ENCODE results near the gene DGCR2. TPM values are rescaled to one million over a fixed set of nuclear protein-coding genes. Genes with fewer than 3 reads are reported as not detected.

The DGCR2 gene
- total and polyA plus RNA-seq, 3 donors from 2014 or later, result 64.6 to 106 (median 89.5) TPM

DNA sequence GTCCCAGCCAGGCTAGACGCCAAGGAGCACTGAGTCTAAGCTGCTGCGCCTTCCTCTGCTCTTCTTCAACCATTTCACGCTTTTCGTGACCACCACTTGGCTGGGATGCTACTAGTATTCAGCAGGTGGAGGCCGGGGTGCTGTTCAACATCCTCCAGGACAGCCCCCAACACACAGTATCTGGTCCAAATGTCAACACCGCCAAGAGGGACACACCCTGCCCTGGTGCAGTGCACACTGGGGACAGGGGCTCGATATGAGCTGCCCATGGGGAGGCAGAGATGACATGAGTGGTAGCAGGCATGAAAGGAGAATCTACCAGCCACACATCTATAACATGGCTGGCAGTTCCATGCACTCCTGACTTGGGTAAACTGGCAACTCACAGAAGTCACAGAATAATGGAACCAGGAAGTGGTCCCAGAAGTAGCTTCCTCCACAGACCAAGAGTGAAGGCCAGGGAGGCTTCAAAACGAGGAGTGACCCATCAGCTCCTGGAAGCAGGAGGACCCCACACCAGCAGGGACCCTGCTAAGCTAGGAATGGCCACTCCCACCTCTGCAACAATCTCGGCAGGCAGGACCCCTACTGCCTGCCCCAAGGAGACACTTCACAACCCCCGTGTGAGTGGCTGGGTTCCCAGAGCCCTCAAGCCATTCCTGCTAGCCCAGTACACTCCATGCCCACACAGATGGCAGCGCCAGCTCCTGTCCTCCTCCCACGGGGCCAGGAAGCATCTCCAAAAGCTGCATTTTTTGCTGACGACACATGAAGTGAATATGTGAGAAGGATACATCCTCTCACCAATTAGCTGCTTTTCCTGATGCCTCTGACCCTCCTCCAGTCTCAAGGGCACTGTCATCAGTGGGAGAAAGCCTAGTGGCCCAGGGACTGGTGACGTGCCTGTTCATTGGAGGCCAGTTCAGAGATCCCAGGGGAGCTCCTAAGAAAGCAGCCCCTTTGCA lies 78.8 kb downstream of the DGCR2 start:
- 71 to 75% methylated on average over 10 to 14 of the region's 14 CpGs for WGBS, 2 donors
- H3K36me3 ChIP-seq (ENCODE audit: low read depth, missing control alignments), result no peaks in the 10 kb centered on the region
- no peak overlapping the region for H3K27ac ChIP-seq
- TF ChIP-seq POLR2A (IDR thresholded peaks at IDR 0.05), result no peak
- TF ChIP-seq, protein P1, sequence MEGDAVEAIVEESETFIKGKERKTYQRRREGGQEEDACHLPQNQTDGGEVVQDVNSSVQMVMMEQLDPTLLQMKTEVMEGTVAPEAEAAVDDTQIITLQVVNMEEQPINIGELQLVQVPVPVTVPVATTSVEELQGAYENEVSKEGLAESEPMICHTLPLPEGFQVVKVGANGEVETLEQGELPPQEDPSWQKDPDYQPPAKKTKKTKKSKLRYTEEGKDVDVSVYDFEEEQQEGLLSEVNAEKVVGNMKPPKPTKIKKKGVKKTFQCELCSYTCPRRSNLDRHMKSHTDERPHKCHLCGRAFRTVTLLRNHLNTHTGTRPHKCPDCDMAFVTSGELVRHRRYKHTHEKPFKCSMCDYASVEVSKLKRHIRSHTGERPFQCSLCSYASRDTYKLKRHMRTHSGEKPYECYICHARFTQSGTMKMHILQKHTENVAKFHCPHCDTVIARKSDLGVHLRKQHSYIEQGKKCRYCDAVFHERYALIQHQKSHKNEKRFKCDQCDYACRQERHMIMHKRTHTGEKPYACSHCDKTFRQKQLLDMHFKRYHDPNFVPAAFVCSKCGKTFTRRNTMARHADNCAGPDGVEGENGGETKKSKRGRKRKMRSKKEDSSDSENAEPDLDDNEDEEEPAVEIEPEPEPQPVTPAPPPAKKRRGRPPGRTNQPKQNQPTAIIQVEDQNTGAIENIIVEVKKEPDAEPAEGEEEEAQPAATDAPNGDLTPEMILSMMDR (IDR thresholded peaks at IDR 0.05), result no peak
- no peaks in the 10 kb centered on the region for H3K27me3 ChIP-seq
- H3K4me1 ChIP-seq, result peaks cover 4% of the 10 kb centered on the region
- H3K9me3 ChIP-seq, result no peaks in the 10 kb centered on the region
- intact Hi-C loops (cut with DNase I; ENCODE audit: low total_unique reads), result no loop called here
- DNase-seq, result no peak
- no peak overlapping the region for H3K4me3 ChIP-seq

DNA sequence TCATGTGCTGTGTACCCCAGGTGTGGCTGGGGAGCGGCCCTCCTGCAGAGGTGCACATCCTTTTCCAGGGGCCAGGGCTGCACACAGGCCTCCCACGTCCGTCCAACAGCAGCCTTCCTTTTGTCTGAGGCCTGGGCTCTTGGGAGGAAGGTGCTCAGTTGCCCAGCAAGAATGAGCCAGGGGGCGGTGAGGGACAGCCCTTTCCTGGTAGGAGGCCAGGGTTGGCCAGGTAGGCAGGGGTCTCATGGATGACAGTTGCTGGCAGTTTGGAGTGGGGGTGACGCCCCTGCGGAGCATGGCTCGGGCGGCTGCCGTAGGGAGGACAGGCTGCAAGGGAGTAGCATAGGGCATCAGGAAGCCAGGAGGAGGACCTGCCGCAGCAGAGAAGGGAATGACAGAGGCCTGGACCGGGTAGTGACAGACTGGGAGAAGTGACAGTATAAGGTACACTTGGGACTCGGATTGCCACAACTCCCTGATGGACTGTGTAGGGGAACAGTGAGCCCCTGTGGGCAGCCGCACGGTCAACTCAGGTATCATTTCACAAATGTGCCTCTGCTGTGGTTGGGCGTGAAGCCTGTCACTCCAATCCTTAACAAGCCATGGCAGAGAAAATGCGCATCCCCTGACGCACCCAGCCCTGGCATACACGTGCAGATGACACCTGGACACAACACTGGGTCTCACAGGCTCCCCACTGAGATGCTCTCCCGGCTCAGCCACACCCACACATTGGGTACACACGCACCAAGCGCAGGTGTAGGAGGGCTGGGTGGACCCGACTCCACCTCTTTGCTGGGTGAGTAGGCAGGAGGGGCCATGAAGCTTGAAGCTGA lies 79.7 kb downstream of the DGCR2 start:
- H3K4me3 ChIP-seq, result no peak overlapping the region
- no peaks in the 10 kb centered on the region for H3K9me3 ChIP-seq
- TF ChIP-seq, protein P1 (IDR thresholded peaks at IDR 0.05), result no peak
- no peak for TF ChIP-seq POLR2A (IDR thresholded peaks at IDR 0.05)
- no peak overlapping the region for H3K27ac ChIP-seq
- H3K4me1 ChIP-seq, result peaks cover 4% of the 10 kb centered on the region
- 91 to 93% methylated on average over 13 to 22 of the region's 22 CpGs for WGBS, 2 donors
- intact Hi-C loops (cut with DNase I; ENCODE audit: low total_unique reads), result no loop called here
- no peaks in the 10 kb centered on the region for H3K36me3 ChIP-seq (ENCODE audit: low read depth, missing control alignments)
- no peaks in the 10 kb centered on the region for H3K27me3 ChIP-seq
- no peak for DNase-seq

DNA sequence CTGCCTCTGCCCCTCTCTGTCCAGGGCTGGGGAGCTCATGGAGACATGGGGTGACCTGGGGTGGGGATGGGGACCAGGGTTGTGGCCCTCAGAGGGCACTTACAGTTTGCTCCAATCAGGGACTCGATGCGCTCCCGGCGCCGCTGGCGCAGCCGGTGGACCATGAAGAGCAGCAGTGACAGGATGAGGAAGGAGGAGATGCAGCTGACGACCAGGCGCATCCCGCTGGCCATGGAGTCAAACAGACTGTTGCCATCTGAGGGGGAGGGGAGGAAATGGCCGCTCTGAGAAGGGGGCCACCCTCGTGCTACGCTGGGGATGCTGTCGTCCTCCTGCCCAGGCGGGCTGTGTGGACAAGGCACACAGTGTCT lies 80.5 kb downstream of the DGCR2 start:
- H3K27me3 ChIP-seq, result no peaks in the 10 kb centered on the region
- no peak overlapping the region for H3K27ac ChIP-seq
- H3K4me3 ChIP-seq, result no peak overlapping the region
- intact Hi-C loops (cut with DNase I; ENCODE audit: low total_unique reads), result no loop called here
- H3K36me3 ChIP-seq (ENCODE audit: low read depth, missing control alignments), result no peaks in the 10 kb centered on the region
- WGBS, 2 donors, result 93 to 96% methylated on average over 15 of the region's 15 CpGs
- H3K9me3 ChIP-seq, result no peaks in the 10 kb centered on the region
- TF ChIP-seq, protein P1 (IDR thresholded peaks at IDR 0.05), result no peak
- no peak for TF ChIP-seq POLR2A (IDR thresholded peaks at IDR 0.05)
- DNase-seq, result no peak
- peaks cover 4% of the 10 kb centered on the region for H3K4me1 ChIP-seq

DNA sequence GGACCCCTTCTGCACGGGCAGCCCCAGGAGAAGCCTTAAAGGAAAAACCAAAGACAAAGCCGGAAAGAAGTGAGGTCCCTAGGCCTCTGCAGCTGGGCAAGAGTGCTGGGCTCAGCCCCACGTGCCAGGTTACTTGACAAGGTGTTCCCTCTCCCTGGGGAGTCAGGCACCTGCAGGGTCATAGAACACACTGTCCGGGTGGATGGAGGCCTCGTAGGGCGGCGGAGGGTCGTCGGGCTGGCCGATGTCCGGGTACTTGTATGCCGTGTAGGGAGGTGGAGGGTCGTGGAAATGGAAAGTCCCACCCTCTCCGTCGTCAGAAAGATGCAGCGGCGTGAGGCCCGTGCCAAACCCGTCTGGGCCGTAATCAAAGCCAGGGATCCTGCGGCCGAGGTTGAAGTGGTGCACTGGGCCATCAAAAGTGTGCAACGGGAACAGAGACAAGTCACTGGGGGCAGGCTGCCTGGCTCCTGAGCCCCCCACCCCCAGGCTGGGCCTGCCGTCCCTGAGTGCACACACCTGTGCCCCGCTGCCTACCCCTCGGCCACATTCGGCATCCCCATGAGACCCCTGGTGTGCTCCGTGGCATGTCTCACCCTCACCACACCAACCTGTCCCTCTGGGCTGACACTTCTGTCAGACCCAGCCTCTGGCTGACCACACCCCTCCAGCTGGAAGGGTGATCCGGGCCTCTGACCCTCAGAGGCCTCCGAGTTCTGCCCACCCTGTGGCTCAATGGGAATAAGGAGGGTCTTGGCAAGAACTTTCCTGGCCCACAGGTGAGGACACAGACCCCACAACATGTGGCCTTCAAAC lies 81.1 kb downstream of the DGCR2 start:
- Histone ChIP-seq H3K4me1 (peaks cover 4% of the 10 kb centered on the region), H3K27ac (no peak overlapping the region), H3K27me3 (no peaks in the 10 kb centered on the region), H3K9me3 (no peaks in the 10 kb centered on the region), H3K36me3 (ENCODE audit: low read depth, missing control alignments) (no peaks in the 10 kb centered on the region), H3K4me3 (no peak overlapping the region)
- intact Hi-C loops (cut with DNase I; ENCODE audit: low total_unique reads), result no loop called here
- TF ChIP-seq, protein P1 (IDR thresholded peaks at IDR 0.05), result no peak
- no peak for TF ChIP-seq POLR2A (IDR thresholded peaks at IDR 0.05)
- DNase-seq, result no peak
- WGBS, 2 donors, result 89 to 90% methylated on average over 27 to 28 of the region's 30 CpGs
